BLaER1 treated with 17β-estradiol and CSF1 and Interleukin-3, amounts not matched to agents 10 nM and 100 nM (cell line): Measurements from ENCODE around the gene POU2F2.

Experiments
- H3K27ac ChIP-seq, 11 experiments: shearing (Covaris generic); formaldehyde crosslinking; 2 replicates each; pipeline ENCODE4 v1.8.1; 2022
- H3K27me3 ChIP-seq, 11 experiments: shearing (Covaris generic); formaldehyde crosslinking; 2 replicates each; pipeline ENCODE4 v1.8.1; 2022
- H3K36me3 ChIP-seq, 11 experiments: shearing (Covaris generic); formaldehyde crosslinking; 2 replicates each; pipeline ENCODE4 v1.8.1; 2022
- H3K4me1 ChIP-seq, 10 experiments: shearing (Covaris generic); formaldehyde crosslinking; 2 replicates each; pipeline ENCODE4 v1.8.1; 2022
- H3K4me2 ChIP-seq, 11 experiments: shearing (Covaris generic); formaldehyde crosslinking; 2 replicates each; pipeline ENCODE4 v1.8.1; 2022
- H3K4me3 ChIP-seq, 10 experiments: shearing (Covaris generic); formaldehyde crosslinking; 2 replicates each; pipeline ENCODE4 v1.8.1; 2022
- H3K9ac ChIP-seq, 11 experiments: shearing (Covaris generic); formaldehyde crosslinking; 2 replicates each; pipeline ENCODE4 v1.8.1; 2022
- H3K9me3 ChIP-seq, 11 experiments: shearing (Covaris generic); formaldehyde crosslinking; replicated peaks in 1 of 11; 2 replicates each; pipeline ENCODE4 v1.8.1; 2022
- H4K20me1 ChIP-seq, 11 experiments: shearing (Covaris generic); formaldehyde crosslinking; 2 replicates each; pipeline ENCODE4 v1.8.1; 2022
- Cebpa-rat ChIP-seq, 11 experiments: shearing (Covaris generic); IDR thresholded peaks; 2 replicates each; pipeline ENCODE4 v1.8.1; 2022

Gene POU2F2

GRCh38 chr19:42124386-42124901 lies 7.8 kb downstream of the POU2F2 start:
- Histone ChIP-seq H3K36me3 (peaks cover 0 to 60% (median 0%) of the 10 kb centered on the region in 11 experiments; a peak in 8 of 22 replicates), H3K9me3 (peaks cover 0 to 14% (median 9%) of the 10 kb centered on the region in 11 experiments; a peak in 14 of 22 replicates), H3K9ac (no peak overlapping the region), H3K4me1 (peaks cover 84 to 100% (median 91%) of the 10 kb centered on the region in 10 experiments), H3K27ac (no peak overlapping the region; a peak in 1 of 22 replicates), H3K27me3 (no peaks in the 10 kb centered on the region), H3K4me3 (no peak overlapping the region), H3K4me2 (peak overlapping the region in 7 of 11 experiments; percentile 88 to 96 (median 94); a peak in 13 of 22 replicates), H4K20me1 (0 out of 22 replicates have a peak, but pooled peaks cover 0 to 4% (median 0%) of the 10 kb centered on the region in 11 experiments)
- TF ChIP-seq Cebpa-rat (IDR thresholded peaks at IDR 0.05): no peak

GRCh38 chr19:42123765-42124164 lies 8.5 kb downstream of the POU2F2 start:
- H3K9ac ChIP-seq: peak overlapping the region in 4 of 11 experiments; percentile 74 to 78 (median 75); a peak in 5 of 22 replicates
- peak overlapping the region in 1 of 10 experiments; percentile 55; a peak in 1 of 20 replicates for H3K4me3 ChIP-seq
- peaks cover 0 to 14% (median 9%) of the 10 kb centered on the region in 11 experiments; a peak in 14 of 22 replicates for H3K9me3 ChIP-seq
- peak overlapping the region; percentile 88 to 97 (median 95) for H3K4me2 ChIP-seq
- 0 out of 22 replicates have a peak, but pooled peaks cover 0 to 4% (median 0%) of the 10 kb centered on the region in 11 experiments for H4K20me1 ChIP-seq
- peaks cover 0 to 67% (median 0%) of the 10 kb centered on the region in 11 experiments; a peak in 9 of 22 replicates for H3K36me3 ChIP-seq
- peaks cover 81 to 100% (median 91%) of the 10 kb centered on the region in 10 experiments for H3K4me1 ChIP-seq
- no peak for TF ChIP-seq Cebpa-rat (IDR thresholded peaks at IDR 0.05)
- no peaks in the 10 kb centered on the region for H3K27me3 ChIP-seq
- peak overlapping the region in 9 of 11 experiments; percentile 81 to 92 (median 87); a peak in 17 of 22 replicates for H3K27ac ChIP-seq

GRCh38 chr19:42122691-42123607 lies 9.3 kb downstream of the POU2F2 start:
- Histone ChIP-seq H3K27me3 (no peaks in the 10 kb centered on the region), H3K27ac (peak overlapping the region; percentile 23 to 92 (median 87))

GRCh38 chr19:42121656-42122069 lies 10.6 kb downstream of the POU2F2 start:
- peaks cover 0 to 14% (median 9%) of the 10 kb centered on the region in 11 experiments; a peak in 14 of 22 replicates for H3K9me3 ChIP-seq
- no peak for TF ChIP-seq Cebpa-rat (IDR thresholded peaks at IDR 0.05)
- peak overlapping the region; percentile 88 to 97 (median 95) for H3K4me2 ChIP-seq
- peaks cover 0 to 11% (median 0%) of the 10 kb centered on the region in 11 experiments; a peak in 2 of 22 replicates for H4K20me1 ChIP-seq
- peak overlapping the region; percentile 48 to 92 (median 87); a peak in 21 of 22 replicates for H3K27ac ChIP-seq
- peaks cover 70 to 100% (median 91%) of the 10 kb centered on the region in 10 experiments for H3K4me1 ChIP-seq
- no peaks in the 10 kb centered on the region for H3K27me3 ChIP-seq
- H3K36me3 ChIP-seq: peaks cover 0 to 80% (median 6%) of the 10 kb centered on the region in 11 experiments; a peak in 15 of 22 replicates
- H3K9ac ChIP-seq: peak overlapping the region; percentile 57 to 81 (median 74); a peak in 21 of 22 replicates
- H3K4me3 ChIP-seq: peak overlapping the region; percentile 2 to 67 (median 46); a peak in 16 of 20 replicates

More at GRCh38 chr19:42122691-42123607, 9.3 kb downstream of the POU2F2 start:
- H3K4me1 ChIP-seq: peaks cover 80 to 100% (median 91%) of the 10 kb centered on the region in 10 experiments
- peaks cover 0 to 75% (median 0%) of the 10 kb centered on the region in 11 experiments; a peak in 9 of 22 replicates for H3K36me3 ChIP-seq
- peaks cover 0 to 14% (median 9%) of the 10 kb centered on the region in 11 experiments; a peak in 14 of 22 replicates for H3K9me3 ChIP-seq
- peak overlapping the region; percentile 88 to 97 (median 95) for H3K4me2 ChIP-seq
- H3K9ac ChIP-seq: peak overlapping the region; percentile 42 to 81 (median 74); a peak in 20 of 22 replicates
- peaks cover 0 to 4% (median 0%) of the 10 kb centered on the region in 11 experiments; a peak in 2 of 22 replicates for H4K20me1 ChIP-seq
- TF ChIP-seq Cebpa-rat (IDR thresholded peaks at IDR 0.05): no peak
- H3K4me3 ChIP-seq: peak overlapping the region in 8 of 10 experiments; percentile 2 to 67 (median 51); a peak in 13 of 20 replicates

DNA sequence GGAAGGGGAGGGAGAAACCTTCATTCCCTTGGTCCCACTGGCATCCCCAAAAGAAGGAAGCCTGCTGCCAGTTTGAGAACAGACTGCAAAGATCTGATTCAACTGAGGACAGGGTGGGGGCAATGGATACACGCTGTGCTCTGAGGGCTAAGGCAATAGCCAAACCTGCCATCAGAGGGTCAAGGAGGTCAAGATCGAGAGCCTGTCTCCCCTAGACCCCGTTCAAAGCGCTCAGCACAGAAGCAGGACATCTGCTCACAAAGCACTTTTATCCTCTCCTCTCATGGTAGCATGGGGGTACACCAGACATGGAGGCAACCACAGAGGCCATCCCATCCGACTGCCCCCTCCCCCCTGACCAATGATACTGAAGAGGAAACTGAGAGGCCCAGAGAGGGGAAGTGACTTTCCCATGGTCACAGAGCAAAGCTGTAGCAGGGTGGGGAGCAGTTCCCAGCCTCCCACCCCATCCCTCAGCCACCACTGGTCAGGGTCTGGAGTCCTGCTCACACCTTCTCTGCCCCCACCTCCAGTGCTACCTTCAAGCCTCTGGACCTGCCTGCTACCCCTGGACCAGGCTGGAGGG lies 11.1 kb downstream of the POU2F2 start:
- H3K36me3 ChIP-seq: peaks cover 0 to 80% (median 11%) of the 10 kb centered on the region in 11 experiments; a peak in 15 of 22 replicates
- peaks cover 70 to 100% (median 91%) of the 10 kb centered on the region in 10 experiments for H3K4me1 ChIP-seq
- H3K9ac ChIP-seq: peak overlapping the region; percentile 57 to 81 (median 74)

DNA sequence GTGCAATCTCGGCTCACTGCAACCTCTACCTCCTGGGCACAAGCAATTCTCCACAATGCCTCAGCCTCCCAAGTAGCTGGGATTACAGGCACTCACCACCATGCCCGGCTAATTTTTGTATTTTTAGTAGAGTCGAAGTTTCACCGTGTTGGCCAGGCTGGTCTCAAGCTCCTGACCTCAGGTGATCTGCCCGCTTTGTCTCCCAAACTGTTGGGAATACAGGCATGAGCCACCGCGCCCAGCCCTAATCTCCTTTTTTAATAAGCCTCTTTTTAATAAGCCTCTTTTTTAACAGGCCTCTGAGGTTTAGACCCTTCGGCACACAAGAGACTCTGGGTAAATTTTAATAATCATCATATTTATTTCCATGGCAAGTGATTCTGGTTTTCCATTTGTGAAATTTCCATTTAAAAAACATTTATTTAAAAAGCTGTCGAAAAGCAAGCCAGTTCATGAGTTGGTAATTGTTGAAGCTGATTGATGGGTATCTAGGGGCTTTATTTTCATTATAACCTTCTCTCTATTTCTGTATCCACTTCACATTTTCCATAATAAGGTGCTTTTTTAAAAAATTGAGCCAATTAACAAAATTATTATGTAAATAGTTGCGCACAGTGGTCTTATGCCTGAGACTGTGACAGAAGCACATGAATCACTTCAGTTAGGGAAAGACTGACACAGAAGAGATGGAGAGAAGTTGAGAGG lies 11.8 kb downstream of the POU2F2 start:
- Histone ChIP-seq H3K36me3 (peaks cover 0 to 81% (median 12%) of the 10 kb centered on the region in 11 experiments; a peak in 15 of 22 replicates), H3K9me3 (peaks cover 0 to 12% (median 9%) of the 10 kb centered on the region in 11 experiments; a peak in 14 of 22 replicates), H3K27me3 (no peaks in the 10 kb centered on the region), H3K4me2 (peak overlapping the region; percentile 88 to 97 (median 95)), H3K4me3 (peak overlapping the region in 4 of 10 experiments; percentile 45 to 67 (median 58); a peak in 3 of 20 replicates), H3K9ac (peak overlapping the region; percentile 57 to 81 (median 74); a peak in 18 of 22 replicates), H4K20me1 (peaks cover 0 to 20% (median 0%) of the 10 kb centered on the region in 11 experiments; a peak in 3 of 22 replicates), H3K4me1 (peaks cover 70 to 100% (median 91%) of the 10 kb centered on the region in 10 experiments), H3K27ac (peak overlapping the region; percentile 48 to 92 (median 87))
- no peak for TF ChIP-seq Cebpa-rat (IDR thresholded peaks at IDR 0.05)

More for the DNA sequence above, 11.1 kb downstream of the POU2F2 start:
- peak overlapping the region; percentile 2 to 67 (median 46); a peak in 15 of 20 replicates for H3K4me3 ChIP-seq
- H3K4me2 ChIP-seq: peak overlapping the region; percentile 88 to 97 (median 95)
- TF ChIP-seq Cebpa-rat (IDR thresholded peaks at IDR 0.05): no peak
- H3K9me3 ChIP-seq: peaks cover 0 to 14% (median 9%) of the 10 kb centered on the region in 11 experiments; a peak in 14 of 22 replicates
- peak overlapping the region; percentile 48 to 92 (median 87) for H3K27ac ChIP-seq
- H4K20me1 ChIP-seq: peaks cover 0 to 14% (median 0%) of the 10 kb centered on the region in 11 experiments; a peak in 2 of 22 replicates
- H3K27me3 ChIP-seq: no peaks in the 10 kb centered on the region

- Histone ChIP-seq H3K27me3 (no peaks in the 10 kb centered on the region), H4K20me1 (peaks cover 0 to 54% (median 0%) of the 10 kb centered on the region in 11 experiments; a peak in 7 of 22 replicates), H3K9me3 (no peaks in the 10 kb centered on the region), H3K36me3 (peaks cover 0 to 89% (median 12%) of the 10 kb centered on the region in 11 experiments; a peak in 14 of 22 replicates), H3K27ac (no peak overlapping the region; a peak in 1 of 22 replicates), H3K4me3 (no peak overlapping the region), H3K4me1 (peaks cover 80 to 100% (median 96%) of the 10 kb centered on the region in 10 experiments), H3K9ac (peak overlapping the region in 1 of 11 experiments; percentile 10; a peak in 1 of 22 replicates), H3K4me2 (peak overlapping the region in 5 of 11 experiments; percentile 77 to 96 (median 87); a peak in 6 of 22 replicates)
- TF ChIP-seq Cebpa-rat (IDR thresholded peaks at IDR 0.05): no peak
These were observed 15.2 kb downstream of the POU2F2 start for GRCh38 chr19:42117076-42117475.
